Liver (tissue), 9 donors: ENCODE measurements around the gene USP40. TPM values are rescaled to one million over a fixed set of nuclear protein-coding genes. Genes with fewer than 3 reads are reported as not detected.

Source experiments
- DNase-seq: peaks from one replicate; pipeline ENCODE4 v3.0.0-alpha.2; 2017; ENCODE audit warnings: low spot score
- H3K27ac ChIP-seq, 2 donors: one replicate each; pipeline ENCODE4 v1.7.0; 2013; ENCODE audit warnings: inconsistent platforms in 2 of 2, low read length in 2 of 2, control low read depth in 1 of 2, low read depth in 1 of 2, mild to moderate bottlenecking in 1 of 2
- H3K27me3 ChIP-seq, 4 donors: one replicate each; pipeline versions ENCODE4 v1.6.1 to v1.7.0; 2013; ENCODE audit warnings: low read length in 3 of 4, inconsistent platforms in 1 of 4, mild to moderate bottlenecking in 1 of 4, moderate library complexity in 1 of 4; ENCODE audit not compliant: control insufficient read depth in 4 of 4, insufficient read depth in 4 of 4
- H3K36me3 ChIP-seq, 4 donors: one replicate each; pipeline versions ENCODE4 v1.6.1 to v1.7.0; 2013; ENCODE audit warnings: low read length in 3 of 4, mild to moderate bottlenecking in 3 of 4, low read depth in 1 of 4, moderate library complexity in 1 of 4; ENCODE audit not compliant: control insufficient read depth in 4 of 4, insufficient read depth in 3 of 4
- H3K4me1 ChIP-seq, 4 donors: one replicate each; pipeline versions ENCODE4 v1.6.1 to v1.7.0; 2013; ENCODE audit warnings: low read length in 3 of 4, mild to moderate bottlenecking in 3 of 4, moderate library complexity in 1 of 4; ENCODE audit not compliant: control insufficient read depth in 4 of 4, insufficient read depth in 4 of 4
- H3K4me3 ChIP-seq, 3 donors: one replicate each; pipeline versions ENCODE4 v1.6.1 to v1.7.0; 2013; ENCODE audit warnings: low read length in 3 of 3, control low read depth in 1 of 3, low read depth in 1 of 3, mild to moderate bottlenecking in 1 of 3
- H3K9ac ChIP-seq, 2 donors: one replicate each; pipeline ENCODE4 v1.7.0; 2013; ENCODE audit warnings: low read length in 2 of 2, mild to moderate bottlenecking in 2 of 2, moderate library complexity in 2 of 2, control low read depth in 1 of 2, low read depth in 1 of 2
- H3K9me3 ChIP-seq, 4 donors: one replicate each; pipeline versions ENCODE4 v1.6.1 to v1.7.0; 2013; ENCODE audit warnings: low read length in 3 of 4; ENCODE audit not compliant: control insufficient read depth in 4 of 4
- ATF3 ChIP-seq: IDR thresholded peaks from 2 replicates; pipeline ENCODE4 v1.6.1; 2016; ENCODE audit warnings: antibody characterized with exemption
- CTCF ChIP-seq: fragments of 150-350 bp; IDR thresholded peaks from 2 replicates; pipeline ENCODE4 v1.5.1; 2017; ENCODE audit warnings: improper control_type of control experiment, low read depth, low read length; ENCODE audit not compliant: missing input control
- FOXA2 ChIP-seq: IDR thresholded peaks from 2 replicates; pipeline ENCODE4 v1.6.1; 2016; ENCODE audit warnings: antibody characterized with exemption
- HNF4A ChIP-seq, 2 donors: conservative IDR thresholded peaks; 2 replicates each; pipeline ENCODE4 v1.6.1; 2016; ENCODE audit warnings: antibody characterized with exemption in 2 of 2, mild to moderate bottlenecking in 2 of 2
- MAX ChIP-seq: IDR thresholded peaks from 2 replicates; pipeline ENCODE4 v1.6.1; 2016; ENCODE audit warnings: antibody characterized with exemption
- NR2F2 ChIP-seq: IDR thresholded peaks from 2 replicates; pipeline ENCODE4 v1.6.1; 2016; ENCODE audit warnings: antibody characterized with exemption
- RAD21 ChIP-seq, 2 donors: IDR thresholded peaks; 2 replicates each; pipeline ENCODE4 v1.6.1; 2016; ENCODE audit warnings: antibody characterized with exemption in 2 of 2, mild to moderate bottlenecking in 2 of 2
- TAF1 ChIP-seq: conservative IDR thresholded peaks from 2 replicates; pipeline ENCODE4 v1.6.1; 2016; ENCODE audit warnings: antibody characterized with exemption, mild to moderate bottlenecking
- YY1 ChIP-seq: IDR thresholded peaks from 2 replicates; pipeline ENCODE4 v1.6.1; 2016; ENCODE audit warnings: antibody characterized with exemption, mild to moderate bottlenecking
- ZBTB33 ChIP-seq: IDR thresholded peaks from 2 replicates; pipeline ENCODE4 v1.6.1; 2016; ENCODE audit warnings: antibody characterized with exemption
- whole genome bisulfite sequencing: extraction: QIAGEN DNeasy Blood & Tissue Kit; methylation state at CpG from one replicate; pipeline ENCODE4 v1.1.7; 2013; 5-methylcytosine and 5-hydroxymethylcytosine counted together
- polyA plus RNA-seq, 2 donors: library from polyadenylated mRNA; stranded (reverse) in 1 of 2; unstranded in 1 of 2; fragments of 200-250 nt in 1 of 2; fragments of >200 nt in 1 of 2; fragmentation: Nextera tagmentation in 1 of 2; extraction: Ambion mirVana in 1 of 2; gene quantifications; one replicate each; pipeline versions ENCODE4 v1.2.1 to v1.2.3, GENCODE V29; 2013 to 2015
- total RNA-seq, 2 donors: library from RNA; depleted of rRNA; stranded (reverse); fragments of >200 nt; gene quantifications; one replicate each; pipeline ENCODE4 v1.2.3, GENCODE V29; 2014
- donor health status: healthy.
- donor health status: healthy.
- donor health status: healthy.
- donor health status: healthy.
- donor health status: healthy.

USP40 gene
- total and polyA plus RNA-seq, 4 donors: 12.0 to 29.0 (median 17.1) TPM

GRCh38 chr2:233492751-233493150 is 73.8 kb downstream of the USP40 start:
- WGBS: 96% methylated on average over 4 of the region's 4 CpGs
- H3K27ac ChIP-seq: no peak overlapping the region
- H3K4me1 ChIP-seq: no peaks in the 10 kb centered on the region
- H3K9me3 ChIP-seq: no peaks in the 10 kb centered on the region
- no peak for TF ChIP-seq ATF3
- H3K9ac ChIP-seq: no peak overlapping the region
- peaks cover 17 to 63% (median 44%) of the 10 kb centered on the region in 4 donors for H3K36me3 ChIP-seq
- H3K27me3 ChIP-seq: no peaks in the 10 kb centered on the region
- DNase-seq: no peak
- H3K4me3 ChIP-seq: no peak overlapping the region

- Histone ChIP-seq H3K4me3 (no peak overlapping the region), H3K27me3 (no peaks in the 10 kb centered on the region), H3K9me3 (no peaks in the 10 kb centered on the region), H3K36me3 (peaks cover 17 to 68% (median 41%) of the 10 kb centered on the region in 4 donors), H3K4me1 (no peaks in the 10 kb centered on the region), H3K9ac (no peak overlapping the region), H3K27ac (no peak overlapping the region)
- no peak for TF ChIP-seq TAF1
- WGBS: 96% methylated on average over 4 of the region's 4 CpGs
- DNase-seq: no peak
Observed at GRCh38 chr2:233492078-233492477, 74.5 kb downstream of the USP40 start.

GRCh38 chr2:233491326-233491725 is 75.3 kb downstream of the USP40 start:
- Histone ChIP-seq H3K4me1 (peaks cover 0 to 3% (median 0%) of the 10 kb centered on the region in 4 donors), H3K4me3 (no peak overlapping the region), H3K27ac (no peak overlapping the region), H3K9ac (no peak overlapping the region), H3K27me3 (no peaks in the 10 kb centered on the region), H3K9me3 (no peaks in the 10 kb centered on the region), H3K36me3 (peaks cover 17 to 62% (median 41%) of the 10 kb centered on the region in 4 donors)
- TF ChIP-seq ZBTB33 (no peak), CTCF (no peak), HNF4A (conservative IDR thresholded peaks at IDR 0.05) (no peak), NR2F2 (no peak), MAX (no peak), FOXA2 (no peak), YY1 (no peak), RAD21 (IDR thresholded peaks at IDR 0.05) (no peak)
- DNase-seq: no peak
- WGBS: 93% methylated on average over 3 of the region's 3 CpGs
